ENCODE data around the gene ZMYND8. TPM values are rescaled to one million over a fixed set of nuclear protein-coding genes. Genes with fewer than 3 reads are reported as not detected.

ZMYND8 gene
- total and polyA plus RNA-seq, 2 donors (not counting 3 experiments of a cell fraction or from before 2014, with no cell fraction given) = 30.6 to 75.2 TPM

DNA sequence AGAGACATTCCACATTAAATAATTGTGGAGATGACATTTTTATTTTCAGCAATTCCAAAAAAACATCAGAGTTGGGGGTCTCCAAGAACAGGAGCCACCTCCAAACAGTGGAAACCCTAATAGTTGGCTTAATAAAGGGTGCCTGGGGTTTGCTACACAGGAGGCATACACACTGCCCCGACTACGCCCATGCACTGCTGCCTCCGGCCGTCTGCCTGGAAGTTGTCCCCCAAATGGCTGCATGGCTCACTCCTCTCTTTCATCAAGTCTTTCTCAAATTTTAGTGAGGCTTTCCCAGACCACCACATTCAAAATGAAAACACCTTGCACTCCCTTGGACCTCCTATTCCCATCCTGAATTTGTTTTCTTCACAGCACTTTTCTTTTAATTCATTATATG is 58.8 kb downstream of the ZMYND8 start:
- Histone ChIP-seq H3K36me3 (ENCODE audit: control insufficient read depth in 2 of 2, extremely low read depth in 1 of 2, insufficient read depth in 2 of 2, low read length in 2 of 2) (peaks cover 36 to 37% of the 10 kb centered on the region in 2 experiments), H3K4me1 (ENCODE audit: control insufficient read depth, extremely low read depth, insufficient read depth, low read length) (peaks cover 2% of the 10 kb centered on the region), H3K4me3 (replicated peaks in 1 of 3; ENCODE audit: insufficient read depth in 1 of 3, low read depth in 1 of 3, low read length in 3 of 3) (no peak overlapping the region), H3K4me2 (ENCODE audit: insufficient read depth, low read length) (no peak overlapping the region), H3K9me3 (replicated peaks; ENCODE audit: control insufficient read depth, insufficient read depth, low read length) (no peaks in the 10 kb centered on the region), H3K79me2 (ENCODE audit: control insufficient read depth, insufficient read depth, low read length) (peaks cover 38% of the 10 kb centered on the region), H3K27ac (ENCODE audit: insufficient read depth, low read depth, low read length) (no peak overlapping the region), H4K20me1 (replicated peaks; ENCODE audit: control insufficient read depth, extremely low read depth, insufficient read depth, low read length) (no peaks in the 10 kb centered on the region), H3K9ac (replicated peaks; ENCODE audit: extremely low read depth, insufficient read depth, low read length) (no peak overlapping the region), H2AFZ (ENCODE audit: low read depth, low read length) (no peak overlapping the region), H3K9me1 (replicated peaks; ENCODE audit: control insufficient read depth, extremely low read depth, insufficient read depth, low read length) (no peaks in the 10 kb centered on the region), H3K27me3 (ENCODE audit: control insufficient read depth in 2 of 2, insufficient read depth in 2 of 2, low read length in 2 of 2) (no peaks in the 10 kb centered on the region)
- FAIRE-seq (no peak), DNase-seq (ENCODE audit: low read depth, low spot score) (no peak)
- POLR2A ChIA-PET = no interaction called here
- CTCF ChIA-PET = interaction anchor here (0.8 to 5.1 kb wide), 9 partner anchors 18 to 323 kb away, joined by 3 to 71 read pairs (median 3); no protein-coding TSS in a partner anchor
- intact Hi-C loops (cut with micrococcal nuclease) = loop anchor here (1.0 kb wide), 1 partner anchor 87 kb away; no protein-coding TSS in a partner anchor
- no TSS peak for BruUV-seq (replicated peaks)
- TF ChIP-seq GATA2 (IDR thresholded peaks at IDR 0.05; ENCODE audit: insufficient read depth, insufficient read length, low read depth, low read length) (no peak), MYC (IDR thresholded peaks at IDR 0.05; ENCODE audit: low read depth, low read length) (no peak), CTCF (IDR thresholded peaks at IDR 0.05; ENCODE audit: extremely low read depth in 1 of 2, insufficient read depth in 1 of 2, low read depth in 1 of 2, low read length in 2 of 2) (no peak), EZH2 (IDR thresholded peaks at IDR 0.05; ENCODE audit: borderline replicate concordance, low read depth, low read length, severe bottlenecking) (no peak), FOS (IDR thresholded peaks at IDR 0.05; ENCODE audit: borderline replicate concordance, insufficient read depth, low read length) (no peak), JUN (IDR thresholded peaks at IDR 0.05; ENCODE audit: borderline replicate concordance, insufficient read depth, insufficient read length, low read depth) (no peak), POLR2A (IDR thresholded peaks at IDR 0.05; ENCODE audit: low read depth, low read length) (no peak), POLR2AphosphoS5 (IDR thresholded peaks at IDR 0.05; ENCODE audit: insufficient read depth, low read depth, low read length) (no peak)
- TF ChIP-seq, protein P1, sequence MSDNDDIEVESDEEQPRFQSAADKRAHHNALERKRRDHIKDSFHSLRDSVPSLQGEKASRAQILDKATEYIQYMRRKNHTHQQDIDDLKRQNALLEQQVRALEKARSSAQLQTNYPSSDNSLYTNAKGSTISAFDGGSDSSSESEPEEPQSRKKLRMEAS (IDR thresholded peaks at IDR 0.05; ENCODE audit: insufficient read depth, insufficient read length) = no peak
- dilution Hi-C loops (cut with MboI; ENCODE audit: extremely low pct_ligation_motif_present, low sequenced_read_pairs) = no loop called here

Measured in endothelial cell of umbilical vein (primary cell).